NCI-H82 treated with DMSO at 0.1 percent for 48 hours (cell line): Measurements from ENCODE around the gene BPIFB2.

Experiments
- DNase-seq: peaks from one replicate; lab custom pipeline; 2025; ENCODE audit not compliant: unreplicated experiment; lab: John Stamatoyannopoulos, UW

BPIFB2 gene

DNA sequence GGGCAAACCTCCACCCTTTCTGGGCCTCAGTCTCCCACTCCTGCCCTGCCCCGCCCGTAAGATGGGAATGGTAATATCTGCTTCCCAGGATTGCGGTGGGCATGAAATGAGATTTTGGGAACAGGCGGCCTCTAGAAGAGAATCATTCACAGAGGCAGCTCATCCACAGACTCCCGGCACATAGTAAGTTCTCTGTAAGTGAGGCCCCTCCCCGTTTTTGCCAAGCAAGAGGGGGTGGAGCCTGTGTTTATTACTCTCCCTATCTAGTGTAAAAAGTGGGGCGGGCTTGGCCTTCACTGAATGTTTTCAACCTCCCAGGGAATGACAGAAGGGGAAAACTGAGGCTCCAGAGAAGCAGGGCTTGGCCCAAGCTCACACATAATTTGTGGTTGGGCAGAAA is 23.3 kb upstream of the BPIFB2 start:
- peak; percentile 5 for DNase-seq

DNA sequence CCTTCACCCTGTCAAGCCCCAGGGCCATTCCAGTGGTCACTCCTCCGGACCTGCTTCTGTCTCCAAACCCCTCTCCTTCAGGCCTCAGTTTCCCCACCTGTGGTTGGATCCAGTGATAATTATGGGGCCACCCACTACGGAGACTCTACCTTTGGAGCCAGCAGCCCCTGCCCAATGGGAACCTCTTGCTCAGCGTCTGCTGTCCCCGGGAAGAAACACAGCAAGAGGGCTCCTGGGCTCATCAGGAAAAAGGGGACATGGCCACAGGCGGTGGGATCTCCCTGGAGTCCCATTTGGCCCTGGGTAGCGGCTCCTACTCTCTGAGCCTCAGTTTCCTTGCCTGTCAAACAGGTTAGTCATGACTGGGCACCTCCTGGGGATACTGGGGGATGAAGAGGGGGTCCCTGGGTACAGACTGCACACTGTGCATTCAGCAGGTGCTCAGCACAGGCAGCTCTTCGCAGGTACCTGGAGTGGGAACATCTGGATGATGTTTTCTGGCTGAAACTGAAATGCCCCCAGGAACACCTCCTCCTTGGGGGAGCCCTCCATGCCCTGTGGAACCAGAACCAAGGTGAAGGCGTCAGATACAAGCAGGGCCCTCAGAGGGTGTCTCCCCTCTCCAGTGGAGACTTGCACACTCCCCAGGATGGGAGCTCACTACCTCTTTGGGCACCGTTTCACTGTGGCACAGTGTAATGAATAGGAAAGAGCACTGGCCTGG is 22.7 kb upstream of the BPIFB2 start:
- no peak for DNase-seq

DNA sequence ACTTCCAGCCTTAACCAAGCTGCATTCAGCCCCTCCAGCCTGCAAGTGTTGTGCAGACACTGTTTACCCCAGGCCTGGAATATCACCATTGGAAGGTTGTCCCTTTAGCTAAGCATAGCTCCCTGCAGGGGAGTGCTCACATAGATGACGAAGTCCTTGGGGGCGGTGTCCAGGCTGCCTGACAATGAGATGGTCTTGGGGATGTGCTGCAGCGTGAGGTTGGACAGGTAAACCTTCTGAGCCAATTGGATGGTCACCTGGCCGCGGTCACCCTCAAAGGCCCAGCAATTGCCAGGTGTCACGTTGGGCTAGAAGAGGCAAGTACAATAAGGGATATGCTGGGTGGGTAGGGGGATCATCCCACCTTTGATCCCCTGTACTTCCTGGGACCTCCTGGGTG is 21.9 kb upstream of the BPIFB2 start:
- DNase-seq = no peak

DNA sequence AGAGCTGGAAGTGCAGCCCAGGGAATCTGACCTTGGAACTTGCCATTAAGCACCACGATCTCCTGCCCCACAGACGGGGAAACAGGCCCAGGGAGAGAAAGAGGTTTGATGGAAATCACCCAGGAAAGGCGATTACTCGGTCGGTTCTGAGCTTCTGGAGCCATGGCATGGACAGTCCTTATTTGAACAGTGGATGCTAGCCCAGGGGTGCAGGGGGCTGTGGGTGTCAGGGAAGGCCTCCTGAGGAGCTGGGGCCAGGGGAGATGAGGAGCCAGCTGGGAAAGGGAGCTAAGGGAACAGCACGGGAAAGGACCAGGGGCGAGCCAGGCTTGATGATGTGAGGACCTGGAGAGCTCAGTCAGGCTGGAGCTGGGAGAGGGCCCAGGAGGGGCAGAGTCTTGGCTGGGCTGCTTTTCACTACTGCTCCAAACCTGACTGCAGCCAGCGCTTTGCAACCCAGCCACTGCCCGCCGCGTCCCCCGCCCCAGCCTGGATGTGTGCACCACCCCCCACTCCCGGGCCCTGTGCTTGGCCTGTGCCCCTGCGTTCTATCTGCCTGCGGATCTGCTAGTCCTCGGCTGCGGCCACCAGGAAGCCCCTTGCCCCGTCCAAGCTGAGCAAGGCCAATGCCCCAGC is 21.1 kb upstream of the BPIFB2 start:
- no peak for DNase-seq

DNA sequence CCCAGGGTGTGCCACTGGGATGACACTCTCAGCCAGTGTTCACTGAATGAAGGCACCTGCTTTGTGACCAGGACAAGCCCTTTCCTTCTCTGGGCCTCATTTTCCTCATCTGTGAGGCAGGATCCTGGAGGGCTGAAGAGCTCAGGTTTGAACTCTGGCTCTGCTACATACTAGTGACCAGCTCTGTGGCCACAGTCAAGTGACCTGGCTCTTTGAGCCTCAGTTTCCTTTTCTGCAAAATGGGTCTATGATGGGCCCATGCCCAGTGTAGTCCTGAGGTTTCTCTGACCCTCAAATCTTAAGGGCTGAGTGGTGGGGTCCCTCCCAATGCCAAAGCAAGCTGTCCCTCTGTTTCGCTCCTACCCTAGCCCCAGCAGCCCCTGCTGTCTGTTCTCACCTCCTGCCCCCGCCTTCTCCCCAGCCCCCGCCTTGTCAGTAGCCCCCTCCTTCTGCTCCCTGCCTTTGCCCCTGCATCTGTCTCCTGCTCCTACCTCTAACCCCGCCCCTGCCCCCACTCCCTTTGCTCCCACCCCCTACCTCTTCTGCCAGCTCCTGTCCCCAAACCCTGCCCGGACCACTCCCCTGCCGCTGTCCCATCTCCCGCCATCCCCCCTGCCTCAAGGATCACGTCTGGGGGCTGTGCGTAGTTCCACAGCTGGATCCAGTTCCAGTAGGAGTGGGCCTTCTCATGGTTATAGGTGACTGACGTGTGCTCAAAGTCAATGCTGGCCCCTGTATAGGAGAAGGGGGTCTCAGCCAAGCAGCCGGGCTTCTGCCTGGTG is 20.3 kb upstream of the BPIFB2 start:
- DNase-seq = no peak

GRCh38 chr20:32988008-32988407 is 19.5 kb upstream of the BPIFB2 start:
- DNase-seq = no peak

GRCh38 chr20:32989507-32990283 is 17.8 kb upstream of the BPIFB2 start:
- no peak for DNase-seq

GRCh38 chr20:32990426-32990825 is 17.1 kb upstream of the BPIFB2 start:
- no peak for DNase-seq

- DNase-seq = no peak
Measured at GRCh38 chr20:32991383-32991782, 16.1 kb upstream of the BPIFB2 start.

- peak; percentile 6 for DNase-seq
Measured at GRCh38 chr20:32991792-32992641, 15.5 kb upstream of the BPIFB2 start.

- no peak for DNase-seq
Measured at GRCh38 chr20:32993496-32994050, 13.9 kb upstream of the BPIFB2 start.

GRCh38 chr20:32995802-32996201 is 11.7 kb upstream of the BPIFB2 start:
- no peak for DNase-seq

- DNase-seq = no peak
Measured at GRCh38 chr20:32997431-32997830, 10.1 kb upstream of the BPIFB2 start.

DNA sequence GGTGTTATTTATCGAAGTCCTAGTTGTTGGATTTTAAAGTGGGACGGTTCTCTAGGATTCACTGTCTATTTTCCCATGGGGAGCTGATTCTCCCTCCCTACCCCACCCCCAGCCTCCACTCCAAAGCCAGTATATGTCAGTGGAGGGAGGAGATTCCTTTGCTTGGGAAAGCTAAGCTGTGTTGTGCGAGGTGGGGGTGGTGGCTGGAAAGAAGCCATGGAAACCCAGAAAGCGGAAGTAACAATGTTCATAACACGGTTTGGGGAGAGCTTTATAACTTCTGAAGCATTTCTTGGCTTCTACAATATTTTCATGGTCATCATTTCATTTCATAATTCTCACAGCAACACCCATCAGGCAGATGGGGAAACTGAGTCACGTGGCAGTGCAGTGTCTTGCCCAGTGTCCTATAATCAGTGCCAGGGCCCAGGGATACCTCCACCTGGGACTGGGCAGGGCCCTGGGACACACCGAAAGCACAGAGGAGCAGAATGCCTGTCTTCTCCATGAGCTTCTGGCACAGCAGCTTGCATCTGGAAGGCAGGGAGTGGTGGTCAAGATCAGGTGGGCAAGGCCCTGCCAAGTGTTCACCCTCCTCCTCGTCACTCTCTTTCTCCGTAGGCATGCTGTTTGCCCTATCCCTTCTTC is 7.8 kb upstream of the BPIFB2 start:
- DNase-seq = no peak

- no peak for DNase-seq
Measured at GRCh38 chr20:33000802-33001466, 6.6 kb upstream of the BPIFB2 start.

GRCh38 chr20:33002087-33002808 is 5.3 kb upstream of the BPIFB2 start:
- DNase-seq = no peak

DNA sequence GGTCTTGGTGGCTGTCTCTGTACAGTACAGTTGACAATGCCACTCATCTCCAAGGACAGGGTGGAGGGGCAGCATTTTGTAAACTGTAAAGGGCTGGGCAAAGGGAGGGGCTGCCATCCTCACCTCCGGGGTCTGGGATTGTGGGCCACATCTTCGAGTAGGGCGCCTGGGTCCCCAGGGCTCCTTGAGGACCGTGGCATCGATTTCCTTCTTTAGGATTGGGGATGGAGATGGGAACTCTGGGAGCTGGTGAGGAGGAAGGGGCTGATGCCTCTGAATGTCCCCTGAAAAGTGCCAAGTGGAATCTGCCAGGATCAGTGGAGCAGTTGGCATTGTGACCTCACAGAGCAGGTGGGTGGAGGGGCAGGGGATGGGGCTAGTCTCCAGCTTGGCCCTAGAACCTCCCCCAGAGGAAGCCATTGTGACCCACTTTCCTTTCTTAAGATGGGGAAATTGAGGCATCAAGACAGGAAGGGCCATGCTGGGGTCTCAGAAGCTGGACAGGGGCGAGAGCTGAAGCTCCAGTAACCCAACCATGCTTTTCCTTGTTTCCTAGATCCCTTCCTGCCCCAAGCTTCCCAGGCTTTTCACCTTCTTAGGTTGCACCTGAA is 3.3 kb upstream of the BPIFB2 start, which contains the start of gene SUN5:
SUN5 (minus strand) TSS at position 293 of the 611 bp plus-strand sequence; CDS start at position 200, 93 bp downstream.
- DNase-seq = no peak

- peak; percentile 24 for DNase-seq
Measured at GRCh38 chr20:33005132-33005566, 2.4 kb upstream of the BPIFB2 start.
